PC-9 (cell line): Measurements from ENCODE around the gene SPI1. TPM values are rescaled to one million over a fixed set of nuclear protein-coding genes. Genes with fewer than 3 reads are reported as not detected.
"Not testable (repeated sequence)": the region's sequence is repeated elsewhere in the genome, so short reads cannot be mapped to it uniquely, and the experiment has no call there.

Experiments used
- BruUV-seq: library from RNA; stranded (reverse); fragments of 400-500 nt; replicated peaks from 2 replicates; lab custom pipeline; 2021; lab: Mats Ljungman, UMichigan
- CTCF ChIA-PET: fragments of 300-600 bp; sonication (Branson Sonifier 250); formaldehyde crosslinking; loops from one replicate; lab custom pipeline; 2022; ENCODE audit warnings: antibody characterized with exemption; lab: Charles Lee
- POLR2A ChIA-PET: fragments of 300-600 bp; sonication (Branson Sonifier 250); formaldehyde crosslinking; loops from one replicate; lab custom pipeline; 2022; ENCODE audit warnings: antibody characterized with exemption; ENCODE audit not compliant: unreplicated experiment; lab: Charles Lee
- DNase-seq, 2 experiments: peaks; one replicate each; pipeline versions ENCODE4 v3.0.0 to v3.0.0-alpha.2; 2015 to 2022; ENCODE audit warnings: mixed read lengths in 1 of 2
- H2AFZ ChIP-seq: fragments of 200-600 bp; sonication (generic); 2 replicates; pipeline ENCODE4 v1.8.1; 2017; ENCODE audit warnings: antibody characterized with exemption
- H3F3A ChIP-seq: fragments of 200-600 bp; sonication (generic); 2 replicates; pipeline ENCODE4 v1.8.1; 2017; ENCODE audit warnings: antibody characterized with exemption, mild to moderate bottlenecking, low read depth; ENCODE audit not compliant: insufficient read depth
- H3K27ac ChIP-seq: fragments of 200-600 bp; sonication (generic); 2 replicates; pipeline ENCODE4 v1.6.1; 2016; ENCODE audit warnings: mixed run types
- H3K27me3 ChIP-seq: fragments of 200-600 bp; sonication (generic); 2 replicates; pipeline ENCODE4 v1.6.1; 2016; ENCODE audit warnings: low read depth, mixed run types; ENCODE audit not compliant: insufficient read depth
- H3K36me3 ChIP-seq: fragments of 200-600 bp; sonication (generic); 2 replicates; pipeline ENCODE4 v1.6.1; 2016; ENCODE audit warnings: low read depth, mixed run types
- H3K4me1 ChIP-seq: fragments of 200-600 bp; sonication (generic); replicated peaks from 2 replicates; pipeline ENCODE4 v1.6.1; 2016; ENCODE audit warnings: mixed run types; ENCODE audit not compliant: insufficient read depth
- H3K4me2 ChIP-seq: fragments of 200-600 bp; sonication (generic); 2 replicates; pipeline ENCODE4 v1.6.1; 2017; ENCODE audit warnings: mixed run types
- H3K4me3 ChIP-seq: fragments of 200-600 bp; sonication (generic); 2 replicates; pipeline ENCODE4 v1.6.1; 2016; ENCODE audit warnings: mixed run types
- H3K79me2 ChIP-seq: fragments of 200-600 bp; sonication (generic); 2 replicates; pipeline ENCODE4 v1.6.1; 2017; ENCODE audit warnings: low read depth, mixed run types
- H3K9me2 ChIP-seq: fragments of 200-600 bp; sonication (generic); 2 replicates; pipeline ENCODE4 v1.8.1; 2017; ENCODE audit warnings: mild to moderate bottlenecking; ENCODE audit not compliant: insufficient read depth
- H3K9me3 ChIP-seq: fragments of 200-600 bp; sonication (generic); 2 replicates; pipeline ENCODE4 v1.8.1; 2016; ENCODE audit warnings: low read depth; ENCODE audit not compliant: insufficient read depth
- H4K20me1 ChIP-seq: fragments of 200-600 bp; sonication (generic); 2 replicates; pipeline ENCODE4 v1.8.1; 2017; ENCODE audit not compliant: insufficient read depth
- EZH2 ChIP-seq: fragments of 200-600 bp; sonication (generic); IDR thresholded peaks from 2 replicates; pipeline ENCODE4 v1.8.0; 2017; ENCODE audit warnings: antibody characterized with exemption, low read depth
- intact Hi-C: fragments of 100-400 bp; cut with micrococcal nuclease; formaldehyde crosslinking; loops from one replicate; pipeline ENCODE4 v1.10.0; 2022; ENCODE audit not compliant: unreplicated experiment
- total RNA-seq: library from RNA; stranded (reverse); gene quantifications from 2 replicates; pipeline ENCODE4 v1.2.3, GENCODE V29; 2021
- TF ChIP-seq, protein P1 (sequence below): fragments of 200-600 bp; sonication (generic); conservative IDR thresholded peaks from 2 replicates; pipeline ENCODE4 v1.6.1; 2017; ENCODE audit warnings: mixed run types, antibody characterized with exemption, mild to moderate bottlenecking, moderate library complexity

Gene SPI1
- total RNA-seq, 1 experiment from 2014 or later = not detected

DNA sequence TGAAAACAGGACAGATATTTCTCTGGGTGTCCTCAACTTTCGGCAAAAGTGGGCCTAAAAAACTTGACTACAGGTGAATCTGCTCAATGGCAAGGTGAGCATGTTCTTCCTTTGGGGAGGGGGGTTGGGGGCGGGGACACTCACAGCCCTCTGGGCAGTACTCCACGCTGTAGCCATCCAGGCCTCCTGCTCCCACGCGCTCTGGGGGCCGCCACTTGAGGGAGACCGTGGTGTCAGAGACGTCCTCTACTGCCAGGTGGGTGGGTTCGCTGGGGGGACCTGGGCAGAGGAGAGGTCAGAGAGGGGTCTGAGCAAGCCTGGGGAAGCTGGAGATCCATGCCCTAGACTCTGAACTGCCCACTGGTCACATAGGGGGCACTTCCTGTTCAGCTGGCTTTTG is 42.6 kb downstream of the SPI1 start:
- Histone ChIP-seq H3K4me1 (no peaks in the 10 kb centered on the region), H2AFZ (no peak overlapping the region), H3F3A (peaks cover 2% of the 10 kb centered on the region; the same call in 1 of the 2 replicates), H4K20me1 (no peaks in the 10 kb centered on the region), H3K9me3 (no peaks in the 10 kb centered on the region), H3K4me3 (no peak overlapping the region), H3K9me2 (no peaks in the 10 kb centered on the region), H3K27ac (no peak overlapping the region), H3K79me2 (no peaks in the 10 kb centered on the region), H3K4me2 (no peak overlapping the region), H3K27me3 (no peaks in the 10 kb centered on the region), H3K36me3 (no peaks in the 10 kb centered on the region)
- CTCF ChIA-PET = no interaction called here
- intact Hi-C loops = no loop called here
- no TSS peak for BruUV-seq
- POLR2A ChIA-PET = no interaction called here
- no peak for DNase-seq
- TF ChIP-seq, protein P1, sequence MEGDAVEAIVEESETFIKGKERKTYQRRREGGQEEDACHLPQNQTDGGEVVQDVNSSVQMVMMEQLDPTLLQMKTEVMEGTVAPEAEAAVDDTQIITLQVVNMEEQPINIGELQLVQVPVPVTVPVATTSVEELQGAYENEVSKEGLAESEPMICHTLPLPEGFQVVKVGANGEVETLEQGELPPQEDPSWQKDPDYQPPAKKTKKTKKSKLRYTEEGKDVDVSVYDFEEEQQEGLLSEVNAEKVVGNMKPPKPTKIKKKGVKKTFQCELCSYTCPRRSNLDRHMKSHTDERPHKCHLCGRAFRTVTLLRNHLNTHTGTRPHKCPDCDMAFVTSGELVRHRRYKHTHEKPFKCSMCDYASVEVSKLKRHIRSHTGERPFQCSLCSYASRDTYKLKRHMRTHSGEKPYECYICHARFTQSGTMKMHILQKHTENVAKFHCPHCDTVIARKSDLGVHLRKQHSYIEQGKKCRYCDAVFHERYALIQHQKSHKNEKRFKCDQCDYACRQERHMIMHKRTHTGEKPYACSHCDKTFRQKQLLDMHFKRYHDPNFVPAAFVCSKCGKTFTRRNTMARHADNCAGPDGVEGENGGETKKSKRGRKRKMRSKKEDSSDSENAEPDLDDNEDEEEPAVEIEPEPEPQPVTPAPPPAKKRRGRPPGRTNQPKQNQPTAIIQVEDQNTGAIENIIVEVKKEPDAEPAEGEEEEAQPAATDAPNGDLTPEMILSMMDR = no peak
- no peak for TF ChIP-seq EZH2

GRCh38 chr11:47334699-47335411 is 43.5 kb downstream of the SPI1 start:
- H3K9me3 ChIP-seq, H3F3A ChIP-seq, H3K4me2 ChIP-seq, H3K36me3 ChIP-seq, H2AFZ ChIP-seq, H3K27me3 ChIP-seq, H3K79me2 ChIP-seq, H3K9me2 ChIP-seq, H3K27ac ChIP-seq, intact Hi-C loops, BruUV-seq, DNase-seq, POLR2A ChIA-PET, H3K4me3 ChIP-seq, H4K20me1 ChIP-seq, H3K4me1 ChIP-seq: not testable (repeated sequence)
- CTCF ChIA-PET = interaction anchor here (0.6 kb wide), 1 partner anchor 120 kb away, joined by 6 read pairs; no protein-coding TSS in a partner anchor

GRCh38 chr11:47333886-47334443 is 44.4 kb downstream of the SPI1 start:
- Histone ChIP-seq H3K4me1 (no peaks in the 10 kb centered on the region), H3K27ac (no peak overlapping the region), H2AFZ (no peak overlapping the region), H3K4me2 (no peak overlapping the region), H4K20me1 (no peaks in the 10 kb centered on the region), H3K4me3 (no peak overlapping the region), H3K9me2 (no peaks in the 10 kb centered on the region), H3K36me3 (0 out of 2 replicates have a peak, but pooled peaks cover 3% of the 10 kb centered on the region), H3K9me3 (no peaks in the 10 kb centered on the region), H3K27me3 (no peaks in the 10 kb centered on the region), H3K79me2 (no peaks in the 10 kb centered on the region), H3F3A (peaks cover 9% of the 10 kb centered on the region; the same call in 1 of the 2 replicates)
- ChIA-PET POLR2A (no interaction called here), CTCF (interaction anchor here (0.6 kb wide), 1 partner anchor 121 kb away, joined by 6 read pairs; no protein-coding TSS in a partner anchor)
- BruUV-seq = no TSS peak
- no peak for DNase-seq
- TF ChIP-seq, protein P1 = no peak
- no peak for TF ChIP-seq EZH2
- intact Hi-C loops = no loop called here
